K562 (cell line): ENCODE measurements around the gene ALOX12B.
"Not testable (repeated sequence)": the region's sequence is repeated elsewhere in the genome, so short reads cannot be mapped to it uniquely, and the experiment has no call there.

ENCODE experiments used
- ATF3 ChIP-seq, 2 experiments: fragments of 450-650 bp in 1 of 2; sonication (generic) in 1 of 2; formaldehyde crosslinking in 1 of 2; IDR thresholded peaks in 1 of 2; conservative IDR thresholded peaks in 1 of 2; 2 replicates each; pipeline versions ENCODE4 v1.6.1 to v1.8.1; 2016 to 2023; ENCODE audit warnings: mild to moderate bottlenecking in 2 of 2, moderate library complexity in 2 of 2, inconsistent platforms in 1 of 2, missing genetic modification reagents in 1 of 2
- CREB1 ChIP-seq, 2 experiments: sonication (generic) in 1 of 2; formaldehyde crosslinking in 1 of 2; IDR thresholded peaks; 2 replicates each; pipeline versions ENCODE4 v1.6.1 to v1.8.0; 2012 to 2022; ENCODE audit warnings: inconsistent platforms in 1 of 2, mild to moderate bottlenecking in 1 of 2, missing genetic modification reagents in 1 of 2, moderate library complexity in 1 of 2
- CTCF ChIP-seq, 3 experiments: IDR thresholded peaks in 2 of 3; conservative IDR thresholded peaks in 1 of 3; 2 replicates each; pipeline ENCODE4 v1.5.1; 2011 to 2012; ENCODE audit warnings: low read length in 3 of 3, mild to moderate bottlenecking in 3 of 3, control low read depth in 2 of 3, improper control_type of control experiment in 1 of 3, inconsistent platforms in 1 of 3, low read depth in 1 of 3, mixed read lengths in 1 of 3, moderate library complexity in 1 of 3; ENCODE audit not compliant: insufficient read depth in 2 of 3
- ELF1 ChIP-seq: fragments of 200-800 bp; sonication (Bioruptor generic); IDR thresholded peaks from 2 replicates; pipeline ENCODE4 v1.6.1; 2016; ENCODE audit warnings: missing genetic modification characterization, missing compliant biosample characterization
- GTF2E2 ChIP-seq: fragments of 200-800 bp; sonication (Bioruptor generic); IDR thresholded peaks from 2 replicates; pipeline ENCODE4 v1.6.1; 2016; ENCODE audit warnings: missing genetic modification characterization, missing compliant biosample characterization
- RCOR1 ChIP-seq, 2 experiments: IDR thresholded peaks; 2 replicates each; pipeline ENCODE4 v1.6.1; 2012; ENCODE audit warnings: low read depth in 2 of 2, low read length in 2 of 2, borderline replicate concordance in 1 of 2, improper control_type of control experiment in 1 of 2
- TCF7L2 ChIP-seq: fragments of 150-350 bp; IDR thresholded peaks from 2 replicates; pipeline ENCODE4 v1.6.1; 2016; ENCODE audit warnings: low read depth, mild to moderate bottlenecking, low read length, moderate library complexity
- U2AF2 ChIP-seq: fragments of 200-400 bp; formaldehyde crosslinking; optimal IDR thresholded peaks from 2 replicates; pipeline ENCODE3; 2017; ENCODE audit warnings: low read depth, mild to moderate bottlenecking, low read length
- ZC3H8 ChIP-seq: fragments of 450-650 bp; IDR thresholded peaks from 2 replicates; pipeline ENCODE4 v1.6.1; 2017

GRCh38 chr17:8077939-8078338 is 9.6 kb downstream of the ALOX12B start:
- not testable (repeated sequence) for TF ChIP-seq TCF7L2; RCOR1 (IDR thresholded peaks at IDR 0.05; ENCODE audit: borderline replicate concordance in 1 of 2, low read depth in 2 of 2, low read length in 2 of 2); CTCF (IDR thresholded peaks at IDR 0.05 in 2 of 3, conservative IDR thresholded peaks at IDR 0.05 in 1 of 3; ENCODE audit: insufficient read depth in 2 of 3, low read depth in 1 of 3, low read length in 3 of 3); ELF1 (tag); U2AF2; GTF2E2; ZC3H8; CREB1 (IDR thresholded peaks at IDR 0.05); CREB1 (CRISPR knock-in tag; IDR thresholded peaks at IDR 0.05); ATF3 (IDR thresholded peaks at IDR 0.05); ATF3 (CRISPR knock-in tag; conservative IDR thresholded peaks at IDR 0.05)
